GM12875 (cell line): ENCODE results near the gene CMIP.

Experiments
- H3K4me3 ChIP-seq: one replicate; pipeline ENCODE4 v1.5.1; 2011; ENCODE audit warnings: low read depth, low read length, control low read depth
- TF ChIP-seq, protein P1 (sequence below): IDR thresholded peaks from 2 replicates; pipeline ENCODE4 v1.5.1; 2011; ENCODE audit warnings: low read depth, mild to moderate bottlenecking, control low read depth, inconsistent platforms, low read length, moderate library complexity, borderline replicate concordance; ENCODE audit not compliant: insufficient read depth

Gene CMIP

GRCh38 chr16:81482329-81483063 lies 37.9 kb downstream of the CMIP start:
- H3K4me3 ChIP-seq: no peak overlapping the region
- TF ChIP-seq, protein P1, sequence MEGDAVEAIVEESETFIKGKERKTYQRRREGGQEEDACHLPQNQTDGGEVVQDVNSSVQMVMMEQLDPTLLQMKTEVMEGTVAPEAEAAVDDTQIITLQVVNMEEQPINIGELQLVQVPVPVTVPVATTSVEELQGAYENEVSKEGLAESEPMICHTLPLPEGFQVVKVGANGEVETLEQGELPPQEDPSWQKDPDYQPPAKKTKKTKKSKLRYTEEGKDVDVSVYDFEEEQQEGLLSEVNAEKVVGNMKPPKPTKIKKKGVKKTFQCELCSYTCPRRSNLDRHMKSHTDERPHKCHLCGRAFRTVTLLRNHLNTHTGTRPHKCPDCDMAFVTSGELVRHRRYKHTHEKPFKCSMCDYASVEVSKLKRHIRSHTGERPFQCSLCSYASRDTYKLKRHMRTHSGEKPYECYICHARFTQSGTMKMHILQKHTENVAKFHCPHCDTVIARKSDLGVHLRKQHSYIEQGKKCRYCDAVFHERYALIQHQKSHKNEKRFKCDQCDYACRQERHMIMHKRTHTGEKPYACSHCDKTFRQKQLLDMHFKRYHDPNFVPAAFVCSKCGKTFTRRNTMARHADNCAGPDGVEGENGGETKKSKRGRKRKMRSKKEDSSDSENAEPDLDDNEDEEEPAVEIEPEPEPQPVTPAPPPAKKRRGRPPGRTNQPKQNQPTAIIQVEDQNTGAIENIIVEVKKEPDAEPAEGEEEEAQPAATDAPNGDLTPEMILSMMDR: no peak

DNA sequence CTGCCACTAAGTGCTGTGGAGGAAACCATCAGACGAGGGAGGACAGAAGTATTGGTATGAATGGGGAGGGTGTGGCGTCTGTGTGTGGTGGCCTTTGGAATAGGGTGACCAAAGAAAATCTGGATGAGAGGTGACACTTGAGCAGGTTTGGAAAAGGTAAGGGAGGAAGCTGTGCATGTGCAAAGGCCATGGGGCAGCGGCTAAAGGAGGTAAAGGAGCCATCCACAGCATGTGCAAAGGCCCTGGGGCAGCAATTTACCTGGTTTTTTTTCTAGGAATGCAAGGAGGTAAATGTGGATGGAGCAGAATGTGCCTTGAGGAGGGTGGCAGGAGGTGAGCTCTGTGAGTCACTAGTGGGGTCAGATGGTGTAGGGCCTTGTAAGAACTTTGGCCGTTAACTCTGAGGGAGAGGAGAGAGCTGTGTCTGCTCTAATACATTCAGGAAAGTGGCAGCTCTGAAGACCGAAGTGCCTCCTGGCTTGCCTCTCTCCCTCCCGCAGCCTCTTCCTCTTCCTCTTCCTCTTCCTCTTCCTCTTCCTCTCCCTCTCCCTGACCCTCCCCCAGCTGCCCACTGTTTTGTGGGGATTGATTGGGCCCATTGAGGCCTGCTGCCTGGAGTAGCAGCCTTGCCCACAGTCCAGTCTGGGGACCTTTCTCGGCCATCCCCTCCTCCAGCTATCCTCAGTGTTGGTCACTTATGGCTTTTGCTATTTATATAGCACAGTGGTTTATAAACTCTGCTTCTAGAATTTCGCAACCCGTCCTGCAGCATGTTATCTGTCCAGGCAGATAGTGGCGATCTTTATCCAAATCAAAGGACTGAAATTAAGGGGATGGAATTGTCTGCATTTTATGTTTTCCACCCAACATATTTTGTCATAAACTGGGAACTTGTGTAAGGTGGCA lies 38.7 kb downstream of the CMIP start:
- TF ChIP-seq, protein P1: no peak

DNA sequence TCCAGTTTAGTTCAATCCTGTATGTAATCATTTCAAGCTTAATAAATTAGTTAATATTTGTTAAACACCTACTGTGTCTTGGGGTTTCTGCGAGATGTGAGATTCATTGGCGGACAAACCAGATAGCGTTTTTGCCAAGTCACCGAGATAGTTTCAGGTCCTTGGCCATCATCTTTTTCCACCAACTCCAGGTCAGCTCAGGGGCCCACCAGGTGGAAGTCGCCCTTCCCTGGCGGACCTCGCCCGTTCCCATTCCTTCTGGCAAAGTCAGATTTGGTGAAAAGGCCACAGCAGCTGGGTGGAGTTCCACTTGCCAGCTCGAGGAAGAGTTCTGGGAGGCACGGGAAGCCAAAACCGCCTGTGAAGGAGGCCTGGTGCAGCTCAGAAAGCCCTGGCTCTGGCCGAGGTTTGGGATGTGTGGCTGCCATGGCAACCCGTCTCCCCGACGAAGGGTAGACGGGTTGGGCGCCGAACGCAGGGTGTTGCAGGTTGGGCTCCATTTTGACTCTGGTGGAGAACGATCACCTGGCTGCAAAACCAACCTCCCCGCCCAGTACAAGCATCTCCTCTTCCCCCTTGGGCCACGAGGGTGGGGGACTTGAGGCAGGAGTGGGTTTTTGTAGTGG lies 39.5 kb downstream of the CMIP start:
- no peak overlapping the region for H3K4me3 ChIP-seq
- TF ChIP-seq, protein P1: no peak

More for the DNA sequence above, 38.7 kb downstream of the CMIP start:
- H3K4me3 ChIP-seq: no peak overlapping the region

- TF ChIP-seq, protein P1: no peak
- H3K4me3 ChIP-seq: no peak overlapping the region
Observed at GRCh38 chr16:81484908-81485624, 40.5 kb downstream of the CMIP start.

GRCh38 chr16:81485824-81486539 lies 41.4 kb downstream of the CMIP start:
- TF ChIP-seq, protein P1: no peak
- H3K4me3 ChIP-seq: no peak overlapping the region

- TF ChIP-seq, protein P1: no peak
- no peak overlapping the region for H3K4me3 ChIP-seq
Observed at GRCh38 chr16:81486540-81487061, 42.0 kb downstream of the CMIP start.
